ENCODE measurements around the gene FBN2.
"Not testable (repeated sequence)": the region's sequence is repeated elsewhere in the genome, so short reads cannot be mapped to it uniquely, and the experiment has no call there.

FBN2 gene

GRCh38 chr5:128532776-128533175 lies 5.3 kb downstream of the FBN2 start:
- no peak for DNase-seq

DNA sequence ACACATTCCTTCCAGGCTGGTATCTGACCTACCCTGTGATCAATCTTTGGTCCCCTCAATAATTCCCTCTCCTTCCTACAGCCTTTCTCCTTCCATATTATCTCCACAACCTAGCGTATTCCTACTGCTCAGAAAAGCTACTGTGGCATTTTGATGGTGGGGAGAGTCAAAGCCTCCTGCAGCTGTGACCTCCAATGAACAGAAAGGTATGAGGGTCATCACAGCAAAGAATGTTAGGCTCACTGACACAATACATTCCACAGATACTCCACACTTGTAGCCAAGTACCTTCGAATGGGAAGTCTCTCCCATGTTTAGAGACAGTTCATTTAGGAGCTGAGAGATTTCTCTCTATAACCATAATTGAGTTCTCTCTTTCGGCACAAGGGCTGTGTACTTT lies 5.9 kb downstream of the FBN2 start:
- no peak for DNase-seq

- no peak for DNase-seq
Measured at GRCh38 chr5:128528637-128529255, 9.3 kb downstream of the FBN2 start.

DNA sequence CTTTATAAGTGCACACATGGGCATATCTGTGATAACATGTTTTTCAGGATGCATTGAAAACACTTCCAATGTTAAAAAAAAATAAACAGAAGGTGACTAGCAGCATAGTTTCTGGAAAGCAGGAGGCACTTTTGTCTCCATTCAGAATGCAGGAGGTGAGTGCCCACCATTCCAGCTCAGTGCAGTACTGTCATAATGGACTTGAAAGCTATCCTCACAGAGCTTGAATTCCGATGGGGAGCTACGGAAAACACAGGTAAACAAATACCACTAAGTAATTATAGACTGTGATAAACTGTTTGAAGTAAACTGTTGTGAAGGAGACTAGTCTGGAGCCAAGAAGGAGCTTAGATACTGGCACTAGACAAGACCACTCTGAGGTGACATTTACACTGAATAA lies 9.9 kb downstream of the FBN2 start:
- no peak for DNase-seq

- no peak for DNase-seq
Measured at GRCh38 chr5:128527077-128527476, 11.0 kb downstream of the FBN2 start.

- DNase-seq, result no peak
Measured at GRCh38 chr5:128522336-128522735, 15.7 kb downstream of the FBN2 start.

DNA sequence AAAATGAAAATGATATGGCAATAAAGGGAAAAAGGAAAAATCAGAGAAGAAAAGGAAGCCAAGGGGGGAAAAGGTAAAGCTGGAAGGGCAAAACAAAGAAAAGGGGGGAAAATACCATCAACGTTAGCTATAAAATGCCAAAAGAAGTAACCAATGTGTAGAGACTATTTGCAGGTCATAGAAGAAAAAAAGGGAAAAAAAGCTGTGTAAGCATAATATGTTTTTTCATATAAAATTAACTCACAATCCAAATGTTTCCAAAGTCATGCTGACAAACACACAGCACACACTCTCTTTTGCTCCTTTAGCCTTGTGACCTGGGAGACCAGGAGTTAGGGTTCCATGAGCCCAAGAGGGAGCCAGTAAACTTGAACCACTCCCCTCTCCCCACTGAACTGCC lies 18.2 kb downstream of the FBN2 start:
- DNase-seq, result no peak

DNA sequence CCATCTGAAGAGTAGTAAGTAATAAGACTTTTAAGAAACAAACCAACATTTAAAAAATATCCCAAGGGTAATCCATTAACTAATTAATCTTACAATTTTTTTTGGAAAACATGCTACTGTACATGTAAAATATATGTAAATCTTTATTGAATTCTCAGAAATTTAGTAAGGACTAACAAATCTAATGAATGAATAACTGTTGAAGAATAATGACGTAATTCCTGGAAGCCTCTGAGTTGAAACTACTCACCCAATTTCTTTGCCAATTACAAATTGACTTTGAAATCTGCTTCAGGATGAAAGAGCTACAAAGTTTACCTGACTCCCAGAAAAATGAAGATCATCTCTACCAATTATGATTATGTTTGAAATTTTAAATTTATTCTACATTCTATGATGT lies 21.1 kb downstream of the FBN2 start:
- no peak for DNase-seq

GRCh38 chr5:128513806-128514205 lies 24.2 kb downstream of the FBN2 start:
- no peak for DNase-seq

DNA sequence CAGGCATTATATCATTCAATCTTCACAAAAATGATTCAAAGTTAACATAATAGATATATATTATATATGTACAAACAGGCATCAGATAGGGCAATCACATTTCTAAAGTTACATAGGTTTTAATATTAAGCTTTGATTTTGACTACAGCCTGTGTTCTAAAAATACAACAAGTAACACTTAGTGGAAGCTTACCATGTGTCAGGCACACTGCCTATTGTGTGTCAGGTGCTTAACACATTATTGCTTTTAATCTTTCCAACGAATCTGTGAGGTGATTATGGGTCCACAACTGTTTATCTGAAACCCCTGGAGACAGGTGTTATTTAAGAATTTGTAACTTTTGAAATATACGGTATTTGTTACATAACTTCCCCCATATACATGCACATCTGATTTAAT lies 25.2 kb downstream of the FBN2 start:
- DNase-seq, result no peak

- DNase-seq, result no peak
Measured at GRCh38 chr5:128506643-128507042, 31.4 kb downstream of the FBN2 start.

DNA sequence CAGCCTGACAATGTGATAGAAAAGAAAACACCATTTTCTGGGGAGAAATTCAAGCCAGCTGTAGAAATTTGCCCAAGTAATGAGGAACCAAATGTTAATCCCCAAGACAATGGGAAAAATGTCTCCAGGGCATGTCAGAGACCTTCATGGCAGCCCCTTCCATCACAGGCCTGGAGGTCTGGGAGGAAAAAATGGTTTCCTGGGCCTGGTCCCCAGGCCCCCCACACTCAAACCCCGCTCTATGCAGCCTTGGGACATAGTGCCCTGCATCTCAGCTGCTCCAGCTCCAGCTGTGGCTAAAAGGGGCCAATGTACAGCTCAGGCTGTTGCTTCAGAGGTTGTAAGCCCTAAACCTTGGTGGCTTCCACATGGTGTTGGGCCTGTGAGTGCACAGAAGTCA lies 34.3 kb downstream of the FBN2 start:
- DNase-seq, result not testable (repeated sequence)

- no peak for DNase-seq
Measured at GRCh38 chr5:128498844-128499455, 39.1 kb downstream of the FBN2 start.

- no peak for DNase-seq
Measured at GRCh38 chr5:128494516-128494915, 43.5 kb downstream of the FBN2 start.

GRCh38 chr5:128493657-128494329 lies 44.3 kb downstream of the FBN2 start:
- DNase-seq, result no peak

GRCh38 chr5:128491291-128491690 lies 46.8 kb downstream of the FBN2 start:
- no peak for DNase-seq

- no peak for DNase-seq
Measured at GRCh38 chr5:128490761-128491160, 47.3 kb downstream of the FBN2 start.

DNA sequence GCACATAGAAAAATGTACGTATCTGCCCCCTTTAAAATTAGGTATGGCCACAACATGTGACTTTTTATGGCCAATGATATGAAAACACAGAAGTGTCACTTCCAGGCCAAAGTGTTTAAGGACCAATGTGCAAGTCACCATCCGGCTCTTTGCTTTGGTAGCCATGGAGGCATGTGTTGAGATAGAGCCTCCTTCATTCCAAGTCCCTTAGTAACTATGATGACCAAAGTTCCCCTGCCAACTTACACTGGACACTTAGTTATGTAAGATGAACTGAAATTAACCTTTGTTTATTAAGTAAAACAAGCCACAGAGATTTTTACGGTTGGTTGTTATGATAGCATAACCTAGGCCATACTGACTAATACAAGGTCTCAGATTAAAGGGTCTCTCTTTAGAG lies 51.0 kb downstream of the FBN2 start:
- DNase-seq, result no peak

GRCh38 chr5:128483738-128484137 lies 54.3 kb downstream of the FBN2 start:
- no peak for DNase-seq

- DNase-seq, result no peak
Measured at GRCh38 chr5:128480906-128481633, 57.0 kb downstream of the FBN2 start.

GRCh38 chr5:128480158-128480557 lies 57.9 kb downstream of the FBN2 start:
- DNase-seq, result no peak

DNA sequence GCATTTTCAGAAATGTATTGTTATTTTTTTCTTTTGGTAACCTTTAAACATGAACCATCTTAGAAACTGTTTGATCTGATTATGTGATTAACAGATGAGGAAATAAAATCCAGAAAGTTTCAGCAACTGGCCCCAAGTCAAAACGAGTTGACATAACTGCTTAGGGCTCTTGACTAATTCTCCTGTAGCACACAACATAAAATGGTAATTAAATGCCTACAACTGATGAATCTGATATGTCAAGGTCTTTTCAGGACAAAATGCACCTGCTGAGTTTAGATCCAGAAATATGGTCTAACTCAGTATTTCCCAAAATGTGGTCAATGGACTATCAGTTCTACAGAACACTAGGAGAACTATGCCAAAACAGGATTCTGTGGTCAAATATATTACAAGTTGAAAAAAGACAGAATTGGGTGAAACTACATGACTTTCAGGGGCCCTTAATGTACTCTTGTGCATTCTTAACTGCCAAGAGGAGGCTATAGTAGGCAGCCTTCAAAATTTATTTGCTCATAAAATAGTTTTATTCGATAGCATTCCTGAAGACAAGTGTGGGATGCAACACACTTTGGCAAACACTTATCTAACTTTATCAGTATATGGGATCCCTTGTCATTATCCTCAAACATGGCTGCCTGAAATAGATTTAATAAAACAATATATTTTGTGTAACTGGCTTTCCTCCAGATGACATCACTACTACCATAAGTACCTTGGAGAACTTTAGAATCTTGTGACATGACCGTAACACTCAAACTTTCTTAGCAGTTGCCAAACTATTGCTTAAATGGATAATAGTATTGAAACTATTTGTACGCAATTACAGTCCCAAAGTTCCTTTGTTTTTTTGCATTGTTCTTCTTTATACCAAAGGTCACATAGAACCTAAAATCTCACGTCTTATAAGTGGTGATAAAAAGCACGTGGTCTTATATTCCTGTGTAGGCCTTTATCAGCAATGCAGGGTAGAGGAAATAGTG lies 59.4 kb downstream of the FBN2 start:
- DNase-seq, result no peak

DNA sequence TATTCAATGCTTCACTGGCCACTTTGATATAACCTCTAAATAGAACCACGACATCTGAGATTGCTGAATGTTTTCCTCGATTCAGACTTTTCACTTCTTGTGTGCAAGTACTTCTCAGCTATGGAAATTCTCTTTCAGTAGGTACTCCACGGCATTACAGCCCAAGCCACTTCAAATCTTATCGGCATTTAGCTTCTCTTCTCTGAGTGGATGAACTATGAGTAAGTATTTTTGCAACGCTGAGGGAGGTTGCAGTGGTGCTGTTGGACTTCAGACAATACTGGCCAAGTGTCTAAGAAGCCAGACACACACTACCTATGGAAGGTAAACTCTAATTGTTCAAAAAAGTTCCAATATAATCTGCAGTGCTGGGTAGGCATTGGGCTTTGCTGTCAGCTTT lies 60.1 kb downstream of the FBN2 start:
- DNase-seq, result no peak

Data from CD4-positive, alpha-beta T cell treated with Interleukin-12 subunit alpha and Interleukin-12 subunit beta, for 1 hour (primary cell).